GM23338 (cell line): ENCODE measurements around the gene CDH4. TPM values are rescaled to one million over a fixed set of nuclear protein-coding genes. Genes with fewer than 3 reads are reported as not detected.

Experiments
- ATAC-seq: fragments of 200-7000 bp; cut with Tn5 transposase; 3 replicates; pipeline ENCODE4 v1.9.1; 2020
- DNase-seq: peaks from one replicate; pipeline ENCODE4 v3.0.0-alpha.2; 2015; ENCODE audit warnings: low spot score
- H2AFZ ChIP-seq: fragments of 200-600 bp; sonication (generic); 2 replicates; pipeline ENCODE4 v1.8.0; 2016; ENCODE audit warnings: antibody characterized with exemption, mild to moderate bottlenecking, moderate library complexity
- H3F3A ChIP-seq: fragments of 200-600 bp; sonication (generic); replicated peaks from 2 replicates; pipeline ENCODE4 v1.8.0; 2017; ENCODE audit warnings: antibody characterized with exemption, mixed run types, low read depth
- H3K27ac ChIP-seq: fragments of 200-600 bp; sonication (generic); 2 replicates; pipeline ENCODE4 v1.6.1; 2016; ENCODE audit warnings: low read depth
- H3K27me3 ChIP-seq: fragments of 200-600 bp; sonication (generic); 2 replicates; pipeline ENCODE4 v1.8.0; 2016; ENCODE audit warnings: mild to moderate bottlenecking, mixed run types, moderate library complexity; ENCODE audit not compliant: insufficient read depth
- H3K36me3 ChIP-seq: fragments of 200-600 bp; sonication (generic); 2 replicates; pipeline ENCODE4 v1.8.0; 2016; ENCODE audit warnings: mild to moderate bottlenecking; ENCODE audit not compliant: insufficient read depth
- H3K4me1 ChIP-seq: fragments of 200-600 bp; sonication (generic); 2 replicates; pipeline ENCODE4 v1.8.0; 2016; ENCODE audit warnings: mild to moderate bottlenecking, moderate library complexity; ENCODE audit not compliant: insufficient read depth
- H3K4me2 ChIP-seq: fragments of 200-600 bp; sonication (generic); 2 replicates; pipeline ENCODE4 v1.7.1; 2017; ENCODE audit warnings: mixed run types
- H3K4me3 ChIP-seq: fragments of 200-600 bp; sonication (generic); 2 replicates; pipeline ENCODE4 v1.6.1; 2016; ENCODE audit warnings: mixed run types
- H3K79me2 ChIP-seq: fragments of 200-600 bp; sonication (generic); replicated peaks from 2 replicates; pipeline ENCODE4 v1.8.0; 2017; ENCODE audit warnings: mild to moderate bottlenecking; ENCODE audit not compliant: insufficient read depth
- H3K9me2 ChIP-seq: fragments of 200-600 bp; sonication (generic); 2 replicates; pipeline ENCODE4 v1.8.0; 2017; ENCODE audit not compliant: insufficient read depth
- H4K20me1 ChIP-seq: fragments of 200-600 bp; sonication (generic); replicated peaks from 2 replicates; pipeline ENCODE4 v1.8.0; 2017; ENCODE audit warnings: mild to moderate bottlenecking; ENCODE audit not compliant: insufficient read depth
- H3K27ac Mint-ChIP-seq: 2 replicates; pipeline ENCODE4 v1.8.0; 2020; ENCODE audit warnings: inconsistent platforms, mild to moderate bottlenecking, moderate library complexity, mixed read lengths
- H3K27me3 Mint-ChIP-seq: 3 replicates; pipeline ENCODE4 v1.8.0; 2022; ENCODE audit warnings: low read depth, mild to moderate bottlenecking, moderate library complexity, mixed read lengths, inconsistent platforms; ENCODE audit not compliant: insufficient read depth, poor library complexity
- H3K36me3 Mint-ChIP-seq: 3 replicates; pipeline ENCODE4 v1.8.0; 2021; ENCODE audit warnings: low read depth, mild to moderate bottlenecking, inconsistent platforms, moderate library complexity, mixed read lengths
- H3K4me1 Mint-ChIP-seq: 3 replicates; pipeline ENCODE4 v1.8.0; 2020; ENCODE audit warnings: mild to moderate bottlenecking, inconsistent platforms, mixed read lengths
- H3K4me3 Mint-ChIP-seq: 3 replicates; pipeline ENCODE4 v1.8.0; 2021; ENCODE audit warnings: moderate library complexity, mild to moderate bottlenecking, inconsistent platforms, mixed read lengths
- H3K9me3 Mint-ChIP-seq: 3 replicates; pipeline ENCODE4 v1.8.0; 2020; ENCODE audit warnings: moderate library complexity, mild to moderate bottlenecking, inconsistent platforms, mixed read lengths
- CREB1 ChIP-seq: fragments of 250-450 bp; sonication (Bioruptor Pico); IDR thresholded peaks from 2 replicates; pipeline ENCODE4 v1.5.0; 2020; ENCODE audit warnings: low read depth, mild to moderate bottlenecking, moderate library complexity
- CTCF ChIP-seq, 2 experiments: fragments of 200-600 bp in 1 of 2; sonication (generic) in 1 of 2; conservative IDR thresholded peaks; 2 replicates each; pipeline versions ENCODE4 v1.5.1 to v1.6.1; 2016 to 2017; ENCODE audit warnings: antibody characterized with exemption in 2 of 2, low read depth in 2 of 2, mild to moderate bottlenecking in 2 of 2, moderate library complexity in 1 of 2
- ETS1 ChIP-seq: IDR thresholded peaks from 2 replicates; pipeline ENCODE4 v1.6.1; 2016; ENCODE audit warnings: antibody characterized with exemption
- EZH2phosphoT487 ChIP-seq: fragments of 200-600 bp; sonication (generic); IDR thresholded peaks from one replicate; pipeline ENCODE4 v1.8.1; 2018; ENCODE audit warnings: antibody characterized with exemption; ENCODE audit not compliant: unreplicated experiment
- JUNB ChIP-seq: IDR thresholded peaks from one replicate; pipeline ENCODE4 v1.6.1; 2016; ENCODE audit warnings: antibody characterized with exemption; ENCODE audit not compliant: unreplicated experiment
- NANOG ChIP-seq: IDR thresholded peaks from 2 replicates; pipeline ENCODE4 v1.6.1; 2016; ENCODE audit warnings: antibody characterized with exemption, borderline replicate concordance
- REST ChIP-seq: IDR thresholded peaks from one replicate; pipeline ENCODE4 v1.6.1; 2018; ENCODE audit warnings: antibody characterized with exemption; ENCODE audit not compliant: unreplicated experiment
- ZNF114 ChIP-seq: fragments of 250-450 bp; sonication (Bioruptor Pico); IDR thresholded peaks from 2 replicates; pipeline ENCODE4 v1.5.0; 2020; ENCODE audit warnings: mild to moderate bottlenecking, moderate library complexity
- ZNF331 ChIP-seq: fragments of 250-450 bp; sonication (Bioruptor Pico); IDR thresholded peaks from 2 replicates; pipeline ENCODE4 v1.5.0; 2020; ENCODE audit warnings: low read depth, mild to moderate bottlenecking, moderate library complexity
- polyA plus RNA-seq: library from polyadenylated mRNA; unstranded; fragments of >200 nt; fragmentation: Nextera tagmentation; extraction: Ambion mirVana; gene quantifications from 2 replicates; pipeline ENCODE4 v1.2.1, GENCODE V29; 2016
- total RNA-seq: library from RNA; depleted of rRNA; stranded (reverse); fragments of >200 nt; shearing (Covaris generic); gene quantifications from 2 replicates; pipeline ENCODE4 v1.2.3, GENCODE V29; 2014

The CDH4 gene
- total and polyA plus RNA-seq, 2 experiments from 2014 or later: 1.2 to 4.2 TPM

GRCh38 chr20:61954276-61955021, 702.4 kb downstream of the CDH4 start:
- TF ChIP-seq CREB1 (CRISPR knock-in tag): no peak
- TF ChIP-seq ZNF114 (CRISPR knock-in tag): no peak
- TF ChIP-seq CTCF (conservative IDR thresholded peaks at IDR 0.05; ENCODE audit: low read depth in 2 of 2): no peak
- no peak for TF ChIP-seq ETS1
- TF ChIP-seq NANOG: no peak
- no peak for TF ChIP-seq ZNF331 (CRISPR knock-in tag)
- no peak for TF ChIP-seq JUNB
- no peak for TF ChIP-seq REST
- no peak for TF ChIP-seq EZH2phosphoT487
- Histone ChIP-seq H3K79me2 (no peaks in the 10 kb centered on the region), H3K4me1 (peaks cover 8% of the 10 kb centered on the region), H3K4me3 (no peak overlapping the region), H3K36me3 (no peaks in the 10 kb centered on the region), H3K4me2 (no peak overlapping the region), H3K27me3 (no peaks in the 10 kb centered on the region), H2AFZ (no peak overlapping the region), H3F3A (no peaks in the 10 kb centered on the region), H3K27ac (no peak overlapping the region), H3K9me2 (no peaks in the 10 kb centered on the region), H4K20me1 (peaks cover 3% of the 10 kb centered on the region; the same call in 1 of the 2 replicates)
- Mint-ChIP-seq H3K36me3 (no peaks in the 10 kb centered on the region; the same call in 2 of the 3 replicates), H3K27ac (no peak overlapping the region), H3K4me1 (peaks cover 30% of the 10 kb centered on the region), H3K9me3 (no peaks in the 10 kb centered on the region; the same call in 2 of the 3 replicates), H3K4me3 (no peak overlapping the region), H3K27me3 (peaks cover 13% of the 10 kb centered on the region)
- ATAC-seq (no peak), DNase-seq (no peak)
